Lung (tissue), 12 donors: ENCODE measurements around the gene DUT. TPM values are rescaled to one million over a fixed set of nuclear protein-coding genes. Genes with fewer than 3 reads are reported as not detected.

Source experiments
- ATAC-seq: fragments of 200-7000 bp; cut with Tn5 transposase; one replicate; pipeline ENCODE4 v1.9.1; 2020; ENCODE audit warnings: moderate number of reproducible peaks; ENCODE audit not compliant: insufficient read depth, low FRiP score
- DNase-seq, 3 donors: peaks; one replicate each; pipeline ENCODE4 v3.0.0-alpha.2; 2013 to 2017
- H3K27ac ChIP-seq, 2 donors: one replicate each; pipeline ENCODE4 v1.5.1; 2013; ENCODE audit warnings: mild to moderate bottlenecking in 2 of 2, moderate library complexity in 2 of 2, control low read depth in 1 of 2, inconsistent platforms in 1 of 2, low read depth in 1 of 2, low read length in 1 of 2
- H3K27me3 ChIP-seq, 3 donors: one replicate each; pipeline ENCODE4 v1.5.1; 2013; ENCODE audit warnings: low read length in 2 of 3; ENCODE audit not compliant: control insufficient read depth in 3 of 3, insufficient read depth in 3 of 3
- H3K36me3 ChIP-seq, 4 donors: one replicate each; pipeline ENCODE4 v1.5.1; 2013; ENCODE audit warnings: low read length in 4 of 4, mild to moderate bottlenecking in 1 of 4, moderate library complexity in 1 of 4; ENCODE audit not compliant: control insufficient read depth in 4 of 4, insufficient read depth in 4 of 4
- H3K4me1 ChIP-seq, 5 donors: one replicate each; pipeline ENCODE4 v1.5.1; 2013; ENCODE audit warnings: low read length in 5 of 5, mild to moderate bottlenecking in 2 of 5, moderate library complexity in 1 of 5; ENCODE audit not compliant: control insufficient read depth in 5 of 5, insufficient read depth in 5 of 5
- H3K4me3 ChIP-seq: one replicate; pipeline ENCODE4 v1.5.1; 2013; ENCODE audit warnings: mild to moderate bottlenecking, control low read depth, moderate library complexity
- H3K9ac ChIP-seq, 2 donors: one replicate each; pipeline ENCODE4 v1.5.1; 2013; ENCODE audit warnings: low read length in 2 of 2, control low read depth in 1 of 2; ENCODE audit not compliant: insufficient read depth in 1 of 2
- H3K9me3 ChIP-seq, 4 donors: one replicate each; pipeline ENCODE4 v1.5.1; 2013; ENCODE audit warnings: low read length in 3 of 4, mild to moderate bottlenecking in 1 of 4, moderate library complexity in 1 of 4; ENCODE audit not compliant: control insufficient read depth in 4 of 4, insufficient read depth in 3 of 4
- CTCF ChIP-seq: IDR thresholded peaks from 2 replicates; pipeline ENCODE4 v1.5.1; 2012; ENCODE audit warnings: mild to moderate bottlenecking; ENCODE audit errors: control extremely low read depth, extremely low read depth
- WGBS, 2 donors: extraction: QIAGEN DNeasy Blood & Tissue Kit; methylation state at CpG; one replicate each; pipeline ENCODE4 v1.1.7; 2013; 5-methylcytosine and 5-hydroxymethylcytosine counted together
- polyA plus RNA-seq, 2 donors: library from polyadenylated mRNA; stranded (reverse); fragments of 200-250 nt; gene quantifications; one replicate each; pipeline ENCODE4 v1.2.1, GENCODE V29; 2013
- total RNA-seq, 2 donors: library from RNA; depleted of rRNA in 1 of 2; stranded (reverse); fragments of >200 nt in 1 of 2; gene quantifications; one replicate each; pipeline ENCODE4 v1.2.1, GENCODE V29; 2014 to 2021
- donor health status: control.
- donor health status: control.
- donor health status: Bipolar disorder and iron deficiency.
- donor health status: healthy.
- donor health status: DM: yes; HTN: yes; CAD: no.

Gene DUT
- total and polyA plus RNA-seq, 4 donors: 40.7 to 74.0 (median 69.8) TPM

GRCh38 chr15:48384616-48385015 is 53.4 kb downstream of the DUT start:
- Histone ChIP-seq H3K9ac (no peak overlapping the region), H3K4me3 (no peak overlapping the region), H3K27ac (no peak overlapping the region), H3K36me3 (no peaks in the 10 kb centered on the region), H3K27me3 (peaks cover 0 to 2% (median 0%) of the 10 kb centered on the region in 3 donors), H3K4me1 (peaks cover 0 to 6% (median 3%) of the 10 kb centered on the region in 5 donors), H3K9me3 (peaks cover 0 to 2% (median 0%) of the 10 kb centered on the region in 4 donors)
- WGBS, 2 donors: 87 to 92% methylated on average over 3 of the region's 3 CpGs
- no peak for ATAC-seq
- no peak for DNase-seq
- TF ChIP-seq CTCF: no peak

- Histone ChIP-seq H3K4me1 (peaks cover 0 to 6% (median 3%) of the 10 kb centered on the region in 5 donors), H3K9ac (no peak overlapping the region), H3K4me3 (no peak overlapping the region), H3K36me3 (no peaks in the 10 kb centered on the region), H3K27me3 (peaks cover 0 to 2% (median 0%) of the 10 kb centered on the region in 3 donors), H3K27ac (no peak overlapping the region), H3K9me3 (peaks cover 0 to 2% (median 0%) of the 10 kb centered on the region in 4 donors)
- DNase-seq: no peak
- WGBS, 2 donors: 77 to 86% methylated on average over 4 of the region's 4 CpGs
- ATAC-seq: no peak
- TF ChIP-seq CTCF: no peak
These were observed 54.0 kb downstream of the DUT start for GRCh38 chr15:48385031-48385830.

GRCh38 chr15:48388016-48388851 is 57.0 kb downstream of the DUT start:
- Histone ChIP-seq H3K27me3 (no peaks in the 10 kb centered on the region), H3K9ac (no peak overlapping the region), H3K27ac (no peak overlapping the region), H3K4me1 (peaks cover 0 to 13% (median 5%) of the 10 kb centered on the region in 5 donors), H3K4me3 (no peak overlapping the region), H3K9me3 (peaks cover 0 to 2% (median 0%) of the 10 kb centered on the region in 4 donors), H3K36me3 (no peaks in the 10 kb centered on the region)
- TF ChIP-seq CTCF: no peak
- no peak for ATAC-seq
- no peak for DNase-seq
- 60 to 81% methylated on average over 4 of the region's 4 CpGs for WGBS, 2 donors
